H1 (cell line): Measurements from ENCODE around the gene GRB7. TPM values are rescaled to one million over a fixed set of nuclear protein-coding genes. Genes with fewer than 3 reads are reported as not detected.

Experiments used
- CTCF ChIA-PET: fragments of 300-600 bp; sonication (Branson Sonifier 250); formaldehyde crosslinking; loops from one replicate; lab custom pipeline; 2021; ENCODE audit not compliant: partially characterized antibody; lab: Charles Lee
- POLR2A ChIA-PET: fragments of 300-600 bp; sonication (Branson Sonifier 250); formaldehyde crosslinking; loops from one replicate; lab custom pipeline; 2021; ENCODE audit warnings: inconsistent platforms; ENCODE audit not compliant: partially characterized antibody; lab: Charles Lee
- DNase-seq, 2 experiments: peaks; one replicate each; pipeline versions ENCODE4 v3.0.0 to v3.0.0-alpha.2; 2010 to 2022; ENCODE audit warnings: low spot score in 2 of 2, low read depth in 1 of 2, mixed read lengths in 1 of 2
- FAIRE-seq: peaks from 2 replicates; lab custom pipeline; 2011; peaks lifted over from hg19 to GRCh38; lab: Jason Lieb, UNC
- H2AFZ ChIP-seq: 2 replicates; pipeline ENCODE4 v1.8.1; 2012; ENCODE audit warnings: low read length, inconsistent platforms
- H2AK5ac ChIP-seq: 2 replicates; pipeline ENCODE4 v1.6.1; 2013; ENCODE audit warnings: low read depth, low read length
- H2BK120ac ChIP-seq: replicated peaks from 2 replicates; pipeline ENCODE3; 2013; ENCODE audit warnings: low read depth, low read length, inconsistent platforms
- H2BK12ac ChIP-seq: 2 replicates; pipeline ENCODE4 v1.6.1; 2013; ENCODE audit warnings: low read depth, low read length
- H2BK15ac ChIP-seq: 2 replicates; pipeline ENCODE4 v1.6.1; 2013; ENCODE audit warnings: low read length
- H2BK20ac ChIP-seq: 2 replicates; pipeline ENCODE4 v1.6.1; 2013; ENCODE audit warnings: low read length
- H2BK5ac ChIP-seq: 2 replicates; pipeline ENCODE4 v1.6.1; 2013; ENCODE audit warnings: low read depth, low read length
- H3K14ac ChIP-seq: 2 replicates; pipeline ENCODE4 v1.6.1; 2013; ENCODE audit warnings: inconsistent platforms; ENCODE audit not compliant: insufficient read length
- H3K18ac ChIP-seq: 2 replicates; pipeline ENCODE4 v1.6.1; 2013; ENCODE audit warnings: low read length; ENCODE audit errors: extremely low read depth
- H3K23ac ChIP-seq: 2 replicates; pipeline ENCODE4 v1.6.1; 2013; ENCODE audit warnings: inconsistent platforms; ENCODE audit not compliant: insufficient read length
- H3K23me2 ChIP-seq: 2 replicates; pipeline ENCODE4 v1.6.1; 2013; ENCODE audit warnings: low read depth, low read length
- H3K27ac ChIP-seq: 2 replicates; pipeline ENCODE4 v1.6.1; 2011; ENCODE audit warnings: low read depth, low read length, inconsistent platforms
- H3K27me3 ChIP-seq, 4 experiments: replicated peaks in 1 of 4; 1 replicate in 1 of 4; 2 replicates in 3 of 4; pipeline versions ENCODE4 v1.6.1 to v1.8.1; 2011 to 2013; ENCODE audit warnings: low read length in 3 of 4, mild to moderate bottlenecking in 3 of 4, inconsistent platforms in 2 of 4, mixed read lengths in 2 of 4, moderate library complexity in 1 of 4; ENCODE audit not compliant: control insufficient read depth in 3 of 4, insufficient read depth in 3 of 4; ENCODE audit errors: extremely low read depth in 1 of 4
- H3K36me3 ChIP-seq, 4 experiments: 2 replicates each; pipeline versions ENCODE4 v1.6.1 to v1.8.1; 2011 to 2013; ENCODE audit warnings: mild to moderate bottlenecking in 4 of 4, low read length in 3 of 4, moderate library complexity in 2 of 4, control low read depth in 1 of 4, inconsistent platforms in 1 of 4; ENCODE audit not compliant: insufficient read depth in 4 of 4, control insufficient read depth in 2 of 4
- H3K4ac ChIP-seq: replicated peaks from 2 replicates; pipeline ENCODE3; 2013; ENCODE audit warnings: low read length, low read depth, mixed read lengths, inconsistent platforms; ENCODE audit not compliant: insufficient read length
- H3K4me1 ChIP-seq, 4 experiments: replicated peaks in 1 of 4; 1 replicate in 1 of 4; 2 replicates in 3 of 4; pipeline versions ENCODE4 v1.6.1 to v1.8.1; 2011 to 2013; ENCODE audit warnings: low read length in 3 of 4, inconsistent platforms in 2 of 4, mixed read lengths in 1 of 4; ENCODE audit not compliant: insufficient read depth in 4 of 4, control insufficient read depth in 3 of 4
- H3K4me2 ChIP-seq, 2 experiments: 2 replicates each; pipeline versions ENCODE4 v1.6.1 to v1.8.1; 2011 to 2013; ENCODE audit warnings: low read depth in 2 of 2, low read length in 2 of 2, control low read depth in 1 of 2, inconsistent platforms in 1 of 2, mild to moderate bottlenecking in 1 of 2; ENCODE audit not compliant: insufficient read depth in 1 of 2
- H3K4me3 ChIP-seq, 4 experiments: fragments of 200-600, 300-600 bp in 1 of 4; sonication (generic), shearing (Covaris generic), sonication (Bioruptor Twin) in 1 of 4; 2 replicates each; pipeline versions ENCODE4 v1.5.1 to v1.8.1; 2011 to 2016; ENCODE audit warnings: low read length in 4 of 4, low read depth in 3 of 4, control low read depth in 2 of 4, inconsistent platforms in 2 of 4, mild to moderate bottlenecking in 2 of 4, mixed read lengths in 1 of 4, moderate library complexity in 1 of 4; ENCODE audit not compliant: insufficient read depth in 2 of 4; ENCODE audit errors: extremely low read depth in 1 of 4
- H3K56ac ChIP-seq: replicated peaks from 2 replicates; pipeline ENCODE3; 2013; ENCODE audit warnings: low read depth, mild to moderate bottlenecking, mixed read lengths, low read length, inconsistent platforms; ENCODE audit not compliant: insufficient read length
- H3K79me1 ChIP-seq: 2 replicates; pipeline ENCODE4 v1.6.1; 2013; ENCODE audit warnings: low read depth, low read length, control low read depth
- H3K79me2 ChIP-seq, 2 experiments: 2 replicates each; pipeline versions ENCODE4 v1.6.1 to v1.8.1; 2012 to 2013; ENCODE audit warnings: low read length in 2 of 2, mild to moderate bottlenecking in 2 of 2, inconsistent platforms in 1 of 2; ENCODE audit not compliant: insufficient read depth in 2 of 2, control insufficient read depth in 1 of 2
- H3K9ac ChIP-seq, 4 experiments: replicated peaks in 1 of 4; 1 replicate in 1 of 4; 2 replicates in 3 of 4; pipeline versions ENCODE4 v1.6.1 to v1.8.1; 2011 to 2013; ENCODE audit warnings: low read depth in 3 of 4, low read length in 3 of 4, control low read depth in 2 of 4, mild to moderate bottlenecking in 2 of 4, moderate library complexity in 2 of 4, inconsistent platforms in 1 of 4; ENCODE audit errors: extremely low read depth in 1 of 4
- H3K9me3 ChIP-seq, 2 experiments: 2 replicates each; pipeline versions ENCODE4 v1.6.1 to v1.8.1; 2012 to 2013; ENCODE audit warnings: mild to moderate bottlenecking in 2 of 2, moderate library complexity in 2 of 2, control low read depth in 1 of 2, inconsistent platforms in 1 of 2, low read depth in 1 of 2, low read length in 1 of 2, mixed read lengths in 1 of 2; ENCODE audit not compliant: insufficient read depth in 2 of 2
- H4K20me1 ChIP-seq, 2 experiments: replicated peaks in 1 of 2; 2 replicates each; pipeline versions ENCODE3 to v1.8.1; 2011 to 2013; ENCODE audit warnings: inconsistent platforms in 2 of 2, low read length in 2 of 2, mild to moderate bottlenecking in 1 of 2; ENCODE audit not compliant: insufficient read depth in 2 of 2, control insufficient read depth in 1 of 2
- H4K5ac ChIP-seq: 2 replicates; pipeline ENCODE4 v1.6.1; 2013; ENCODE audit warnings: low read length, low read depth, mixed read lengths, inconsistent platforms; ENCODE audit not compliant: insufficient read length
- H4K8ac ChIP-seq: 2 replicates; pipeline ENCODE4 v1.8.0; 2013; ENCODE audit warnings: mild to moderate bottlenecking, moderate library complexity, low read length, inconsistent platforms; ENCODE audit not compliant: insufficient read depth; ENCODE audit errors: extremely low read depth
- H4K91ac ChIP-seq: replicated peaks from 2 replicates; pipeline ENCODE3; 2013; ENCODE audit warnings: low read length, mixed read lengths, inconsistent platforms; ENCODE audit not compliant: insufficient read length
- EZH2 ChIP-seq: fragments of 200-600 bp; sonication (generic); IDR thresholded peaks from 2 replicates; pipeline ENCODE4 v1.7.1; 2012; ENCODE audit warnings: low read depth, mild to moderate bottlenecking, moderate library complexity, low read length, inconsistent platforms; ENCODE audit not compliant: severe bottlenecking
- KDM5A ChIP-seq: fragments of 200-600 bp; IDR thresholded peaks from 2 replicates; pipeline ENCODE4 v1.7.1; 2012; ENCODE audit warnings: mild to moderate bottlenecking, low read length, inconsistent platforms, mixed read lengths
- RBBP5 ChIP-seq: IDR thresholded peaks from 2 replicates; pipeline ENCODE4 v1.7.1; 2012; ENCODE audit warnings: low read depth, mild to moderate bottlenecking, inconsistent platforms, low read length, moderate library complexity, borderline replicate concordance
- SP1 ChIP-seq: IDR thresholded peaks from 2 replicates; pipeline ENCODE4 v1.6.1; 2011; ENCODE audit warnings: low read depth, low read length
- SP2 ChIP-seq: IDR thresholded peaks from 2 replicates; pipeline ENCODE4 v1.6.1; 2012; ENCODE audit warnings: mild to moderate bottlenecking, low read length, inconsistent platforms
- TEAD4 ChIP-seq: IDR thresholded peaks from 2 replicates; pipeline ENCODE4 v1.6.1; 2012; ENCODE audit warnings: low read depth, low read length, inconsistent platforms, mixed read lengths
- WGBS, 2 experiments: shearing (Covaris generic) in 1 of 2; methylation state at CpG; one replicate each; pipeline versions ENCODE4 v1.1.6 to v1.1.7; 2013 to 2015; ENCODE audit warnings: low lambda C conversion rate in 2 of 2, mixed read lengths in 2 of 2, inconsistent platforms in 1 of 2, low coverage in 1 of 2, missing lambda C conversion rate in 1 of 2; ENCODE audit not compliant: insufficient replicate concordance in 2 of 2, insufficient coverage in 1 of 2, insufficient read length in 1 of 2; ENCODE audit errors: extremely low coverage in 1 of 2, missing lambda C conversion rate in 1 of 2; 5-methylcytosine and 5-hydroxymethylcytosine counted together
- polyA plus RNA-seq, 7 experiments: library from polyadenylated mRNA; depleted of rRNA in 3 of 7; stranded (reverse) in 5 of 7; unstranded in 2 of 7; fragments of >200 nt in 5 of 7; fragments of 200-250 nt in 2 of 7; gene quantifications; 1 replicate in 5 of 7; 2 replicates in 1 of 7; 4 replicates in 1 of 7; pipeline versions ENCODE4 v1.2.1 to v1.2.3, GENCODE V29; 2011 to 2013; ENCODE audit warnings: missing spikeins in 2 of 7, mixed read lengths in 2 of 7
- total RNA-seq: library from RNA; stranded (reverse); fragmentation: NEBNext Ultra II Directional; extraction: Animal tissue kit (Norgen Biotek cat#: 25700); gene quantifications from 2 replicates; pipeline ENCODE4 v1.2.1, GENCODE V29; 2021
- TF ChIP-seq, protein P1 (sequence below): IDR thresholded peaks from 2 replicates; pipeline ENCODE4 v1.6.1; 2012; ENCODE audit warnings: inconsistent platforms
- TF ChIP-seq, protein P2 (sequence below), 3 experiments: IDR thresholded peaks; 1 replicate in 2 of 3; 2 replicates in 1 of 3; pipeline versions ENCODE4 v1.5.1 to v1.6.1; 2011; ENCODE audit warnings: low read length in 3 of 3, mild to moderate bottlenecking in 3 of 3, inconsistent platforms in 2 of 3, low read depth in 1 of 3, moderate library complexity in 1 of 3; ENCODE audit not compliant: insufficient read depth in 1 of 3; ENCODE audit errors: control extremely low read depth in 1 of 3

Gene GRB7
- total and polyA plus RNA-seq, 2 of the 8 experiments (the other 6 are each of a cell fraction or from before 2014, with no cell fraction given) = 32.2 to 41.5 TPM

DNA sequence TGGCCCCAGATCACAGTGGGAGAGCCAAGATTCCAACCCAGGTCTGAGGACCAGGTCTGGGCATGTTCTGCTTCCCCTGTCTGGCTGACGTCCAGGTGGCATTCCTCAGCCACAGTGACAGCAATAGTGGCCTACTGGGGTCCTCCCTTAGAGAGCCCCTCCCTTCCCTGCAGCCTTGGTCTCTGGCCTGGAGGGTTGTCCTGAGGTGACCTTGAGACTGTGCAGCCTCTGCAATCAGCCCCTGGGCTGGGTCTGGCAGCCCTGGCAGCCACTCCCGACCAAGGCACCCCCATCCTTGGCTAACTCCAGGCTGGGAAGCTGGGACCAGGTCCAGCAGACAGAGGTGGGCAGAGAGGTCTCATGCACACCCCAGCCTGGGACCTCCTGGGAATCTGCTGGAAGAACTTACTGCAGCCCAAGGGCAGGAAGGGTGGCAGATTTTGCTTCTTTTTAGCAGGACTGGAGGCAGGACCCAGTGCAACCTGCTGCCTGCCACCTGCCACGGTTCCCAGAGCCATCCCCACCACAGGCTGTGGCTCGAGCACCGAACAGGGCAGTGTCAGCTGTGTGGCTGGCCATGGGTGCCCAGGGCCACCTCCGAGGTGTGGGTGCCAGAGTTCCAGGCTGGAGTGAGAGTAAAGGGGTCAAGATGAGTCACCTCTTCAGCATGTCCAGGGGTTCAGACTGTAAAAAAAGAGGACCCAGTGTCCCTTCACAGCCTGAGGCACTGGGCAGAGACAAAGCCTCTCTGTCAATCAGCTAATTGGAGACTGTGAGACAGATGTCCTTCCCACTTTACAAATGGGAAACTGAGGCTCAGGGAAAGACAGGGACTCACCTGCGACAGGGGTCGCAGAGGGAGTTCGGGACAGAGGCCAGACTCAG, 12.6 kb downstream of the GRB7 start:
- no peak for FAIRE-seq
- H4K91ac ChIP-seq = peak overlapping the region; percentile 62
- TF ChIP-seq, protein P1, sequence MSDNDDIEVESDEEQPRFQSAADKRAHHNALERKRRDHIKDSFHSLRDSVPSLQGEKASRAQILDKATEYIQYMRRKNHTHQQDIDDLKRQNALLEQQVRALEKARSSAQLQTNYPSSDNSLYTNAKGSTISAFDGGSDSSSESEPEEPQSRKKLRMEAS = no peak
- TF ChIP-seq, protein P2, sequence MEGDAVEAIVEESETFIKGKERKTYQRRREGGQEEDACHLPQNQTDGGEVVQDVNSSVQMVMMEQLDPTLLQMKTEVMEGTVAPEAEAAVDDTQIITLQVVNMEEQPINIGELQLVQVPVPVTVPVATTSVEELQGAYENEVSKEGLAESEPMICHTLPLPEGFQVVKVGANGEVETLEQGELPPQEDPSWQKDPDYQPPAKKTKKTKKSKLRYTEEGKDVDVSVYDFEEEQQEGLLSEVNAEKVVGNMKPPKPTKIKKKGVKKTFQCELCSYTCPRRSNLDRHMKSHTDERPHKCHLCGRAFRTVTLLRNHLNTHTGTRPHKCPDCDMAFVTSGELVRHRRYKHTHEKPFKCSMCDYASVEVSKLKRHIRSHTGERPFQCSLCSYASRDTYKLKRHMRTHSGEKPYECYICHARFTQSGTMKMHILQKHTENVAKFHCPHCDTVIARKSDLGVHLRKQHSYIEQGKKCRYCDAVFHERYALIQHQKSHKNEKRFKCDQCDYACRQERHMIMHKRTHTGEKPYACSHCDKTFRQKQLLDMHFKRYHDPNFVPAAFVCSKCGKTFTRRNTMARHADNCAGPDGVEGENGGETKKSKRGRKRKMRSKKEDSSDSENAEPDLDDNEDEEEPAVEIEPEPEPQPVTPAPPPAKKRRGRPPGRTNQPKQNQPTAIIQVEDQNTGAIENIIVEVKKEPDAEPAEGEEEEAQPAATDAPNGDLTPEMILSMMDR (IDR thresholded peaks at IDR 0.05; ENCODE audit: control extremely low read depth in 1 of 3, insufficient read depth in 1 of 3, low read depth in 1 of 3, low read length in 3 of 3) = no peak
- TF ChIP-seq SP1 (no peak), TEAD4 (no peak), RBBP5 (no peak), KDM5A (no peak), SP2 (no peak), EZH2 (no peak)

More for the DNA sequence above, 12.6 kb downstream of the GRB7 start:
- CTCF ChIA-PET = interaction anchor here (0.7 to 8.2 kb wide), 11 partner anchors 7 to 128 kb away, joined by 3 to 102 read pairs (median 3); partner anchors contain the start of gene MIEN1
- H3K27me3 ChIP-seq = peaks cover 0 to 3% (median 2%) of the 10 kb centered on the region in 4 experiments; a peak in 2 of 7 replicates
- H3K23me2 ChIP-seq = peaks cover 7% of the 10 kb centered on the region; the same call in 1 of the 2 replicates
- H4K5ac ChIP-seq = no peak overlapping the region
- H3K9ac ChIP-seq = no peak overlapping the region; a peak in 1 of 7 replicates
- peak overlapping the region; percentile 48; the same call in 1 of the 2 replicates for H3K27ac ChIP-seq
- no peaks in the 10 kb centered on the region for H3K79me1 ChIP-seq
- H3K18ac ChIP-seq = 0 out of 2 replicates have a peak overlapping the region, but pooled peaks have one; percentile 5
- H3K23ac ChIP-seq = no peak overlapping the region
- H3K14ac ChIP-seq = no peak overlapping the region
- peak overlapping the region; percentile 81; the same call in 1 of the 2 replicates for H2BK12ac ChIP-seq
- H2BK120ac ChIP-seq = peak overlapping the region; percentile 48
- peaks cover 2 to 20% (median 13%) of the 10 kb centered on the region in 4 experiments for H3K4me1 ChIP-seq
- no peaks in the 10 kb centered on the region for H4K20me1 ChIP-seq
- H2BK20ac ChIP-seq = peak overlapping the region; percentile 73; the same call in 1 of the 2 replicates
- no peak overlapping the region for H2BK15ac ChIP-seq
- H3K4me2 ChIP-seq = no peak overlapping the region
- H2BK5ac ChIP-seq = peak overlapping the region; percentile 73; the same call in 1 of the 2 replicates
- WGBS, 2 experiments = 86% methylated on average over 9 of the region's 9 CpGs; no CpG with 5 or more reads in 1 of the 2 experiments
- no peak overlapping the region for H3K4me3 ChIP-seq
- POLR2A ChIA-PET = interaction anchor here (0.7 to 8.1 kb wide), 6 partner anchors 8 to 80 kb away, joined by 3 to 54 read pairs (median 3); partner anchors contain the start of gene MIEN1
- H2AK5ac ChIP-seq = peak overlapping the region; percentile 7; the same call in 1 of the 2 replicates
- H3K9me3 ChIP-seq = no peaks in the 10 kb centered on the region
- H2AFZ ChIP-seq = no peak overlapping the region
- peak overlapping the region; percentile 19 for H3K4ac ChIP-seq
- DNase-seq = no peak
- peaks cover 0 to 14% (median 7%) of the 10 kb centered on the region in 4 experiments; a peak in 5 of 8 replicates for H3K36me3 ChIP-seq
- H3K79me2 ChIP-seq = no peaks in the 10 kb centered on the region
- no peak overlapping the region; the same call in 1 of the 2 replicates for H4K8ac ChIP-seq
- no peak overlapping the region for H3K56ac ChIP-seq
